ENCODE results near the gene FAM162A. TPM values are rescaled to one million over a fixed set of nuclear protein-coding genes. Genes with fewer than 3 reads are reported as not detected.
A peak's percentile ranks its signal among the peaks of the same experiment; 100 is the strongest.

The FAM162A gene
- polyA plus RNA-seq = 76.7 TPM

DNA sequence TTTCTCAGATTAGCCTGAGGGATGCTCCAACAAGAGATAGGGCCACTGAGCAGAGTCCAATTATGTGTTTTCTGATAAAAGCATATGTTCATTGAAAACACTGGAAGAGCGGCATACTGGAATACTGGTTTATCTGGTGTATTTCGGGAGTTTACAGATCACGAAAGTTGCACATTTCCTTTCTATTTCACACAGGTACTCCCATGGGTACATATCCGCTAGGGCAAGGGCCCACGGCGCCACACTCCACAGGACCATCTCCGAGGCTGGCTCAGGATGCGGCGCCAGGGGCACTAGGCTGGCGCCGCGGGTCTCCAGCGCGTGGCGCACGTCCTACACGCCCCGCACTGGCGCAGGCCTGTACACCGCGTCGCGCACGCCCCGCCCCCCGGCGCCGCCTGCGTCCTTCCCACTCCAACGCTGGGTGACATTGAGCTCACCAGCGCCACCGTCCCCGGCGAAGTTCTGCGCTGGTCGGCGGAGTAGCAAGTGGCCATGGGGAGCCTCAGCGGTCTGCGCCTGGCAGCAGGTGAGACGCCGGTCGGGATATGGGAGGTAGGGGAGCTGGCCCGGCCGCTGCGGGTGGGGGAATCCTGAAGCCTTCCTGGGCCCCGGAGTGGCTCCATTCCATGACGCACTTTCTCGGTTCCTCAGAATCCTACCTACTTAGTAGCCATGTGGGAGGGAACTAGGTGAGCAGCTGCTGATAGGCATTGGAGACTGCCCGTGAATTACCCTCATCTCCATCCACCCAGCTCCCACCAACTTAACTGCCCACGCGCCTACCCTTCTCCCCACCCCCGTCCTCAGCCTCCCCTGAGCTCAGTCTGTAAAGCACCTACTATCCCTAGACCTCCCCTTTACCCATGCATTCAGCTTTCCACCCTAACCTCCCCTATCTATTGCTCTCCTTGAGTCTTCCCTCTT is at the start of gene FAM162A:
TSS of gene FAM162A (plus strand) at position 412 of the 927 bp plus-strand sequence. CDS start at position 496, 84 bp downstream.
- Mint-ChIP-seq H3K9me3 (no peaks in the 10 kb centered on the region), H3K27ac (peak within 1 kb of the TSS; percentile 77 to 97 (median 95)), H3K27me3 (no peaks in the 10 kb centered on the region), H3K4me3 (peak within 1 kb of the TSS; percentile 93 to 98 (median 94)), H3K4me1 (peaks cover 18 to 40% (median 26%) of the 10 kb centered on the region in 3 donors), H3K36me3 (peaks cover 1% of the 10 kb centered on the region)

- H3K4me3 Mint-ChIP-seq = no peak overlapping the region
- peaks cover 2 to 10% (median 6%) of the 10 kb centered on the region in 3 donors for H3K9me3 Mint-ChIP-seq
- H3K36me3 Mint-ChIP-seq = no peaks in the 10 kb centered on the region
- peaks cover 1% of the 10 kb centered on the region for H3K27me3 Mint-ChIP-seq
- no peaks in the 10 kb centered on the region for H3K4me1 Mint-ChIP-seq
- no peak overlapping the region for H3K27ac Mint-ChIP-seq
These were observed 41.2 kb upstream of the FAM162A start for GRCh38 chr3:122342803-122343202.

GRCh38 chr3:122343654-122344053 is 40.3 kb upstream of the FAM162A start:
- Mint-ChIP-seq H3K36me3 (no peaks in the 10 kb centered on the region), H3K4me1 (no peaks in the 10 kb centered on the region), H3K27me3 (peaks cover 1% of the 10 kb centered on the region)

DNA sequence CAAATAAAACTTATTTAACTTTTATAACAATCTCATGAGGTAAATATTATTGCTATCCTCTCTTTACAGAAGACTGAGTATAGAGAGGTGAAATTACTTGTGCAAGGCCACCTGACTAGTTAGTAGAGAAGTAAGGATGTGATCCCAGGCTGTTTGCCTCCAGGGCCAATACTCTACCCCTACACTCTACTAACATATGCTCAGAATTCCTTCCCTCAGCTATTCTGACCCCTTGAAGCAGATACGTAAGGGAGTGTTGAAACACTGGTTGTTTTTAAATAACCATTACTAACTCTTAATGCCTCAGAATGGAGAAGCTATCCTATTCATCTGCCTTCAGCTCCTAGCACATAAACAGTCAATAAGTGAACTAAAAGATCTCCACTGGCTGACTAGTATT is 34.8 kb upstream of the FAM162A start:
- Mint-ChIP-seq H3K4me3 (no peak overlapping the region), H3K4me1 (no peaks in the 10 kb centered on the region), H3K9me3 (peaks cover 0 to 6% (median 5%) of the 10 kb centered on the region in 3 donors), H3K36me3 (no peaks in the 10 kb centered on the region), H3K27ac (no peak overlapping the region), H3K27me3 (no peaks in the 10 kb centered on the region)

More at GRCh38 chr3:122343654-122344053, 40.3 kb upstream of the FAM162A start:
- Mint-ChIP-seq H3K9me3 (peaks cover 2 to 12% (median 8%) of the 10 kb centered on the region in 3 donors), H3K27ac (no peak overlapping the region), H3K4me3 (no peak overlapping the region)

DNA sequence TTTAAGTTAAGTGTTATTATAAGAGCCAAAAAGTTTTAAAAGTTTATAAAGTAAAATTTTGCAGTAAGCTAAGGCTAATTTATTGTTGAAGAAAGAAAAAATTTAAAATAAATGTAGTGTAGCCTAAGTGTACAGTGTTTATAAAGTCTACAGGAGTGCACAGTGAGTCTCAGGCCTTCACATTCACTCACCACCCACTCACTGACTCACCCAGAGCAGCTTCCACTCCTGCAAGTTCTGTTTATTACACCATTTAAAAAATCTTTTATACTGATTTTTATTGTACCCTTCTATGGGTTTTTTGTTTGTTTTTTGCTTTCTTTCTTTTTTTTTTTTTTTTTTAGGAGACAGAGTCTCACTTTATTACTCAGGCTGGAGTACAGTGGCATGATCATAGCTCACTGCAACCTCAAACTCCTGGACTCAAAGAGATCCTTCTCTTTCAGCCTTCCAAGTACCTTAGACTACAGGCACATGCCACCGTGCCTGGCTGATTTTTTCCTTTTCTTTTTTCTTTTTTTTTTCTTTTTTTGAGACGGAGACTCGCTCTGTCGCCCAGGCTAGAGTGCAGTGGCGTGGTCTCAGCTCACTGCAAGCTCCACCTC is 33.1 kb upstream of the FAM162A start:
- Mint-ChIP-seq H3K36me3 (no peaks in the 10 kb centered on the region), H3K9me3 (peaks cover 0 to 6% (median 5%) of the 10 kb centered on the region in 3 donors), H3K4me1 (no peaks in the 10 kb centered on the region), H3K27me3 (no peaks in the 10 kb centered on the region), H3K27ac (no peak overlapping the region), H3K4me3 (no peak overlapping the region)

DNA sequence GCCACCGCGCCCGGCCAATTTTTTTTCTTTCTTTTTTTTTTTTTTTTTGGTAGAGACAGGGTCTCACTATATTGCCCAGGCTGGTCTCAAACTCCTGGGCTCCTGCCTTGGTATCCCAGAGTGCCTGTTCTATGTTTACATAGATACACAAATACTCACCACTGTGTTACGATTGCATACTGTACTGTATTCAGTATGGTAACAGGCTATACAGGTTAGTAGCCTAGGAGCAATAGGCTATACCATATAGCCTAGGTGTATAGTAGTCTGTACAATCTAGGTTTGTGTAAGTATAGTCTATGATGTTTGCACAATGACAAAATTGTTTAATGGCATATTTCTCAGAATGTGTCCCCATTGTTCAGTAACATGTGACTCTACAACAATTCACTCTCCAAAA is 32.4 kb upstream of the FAM162A start:
- Mint-ChIP-seq H3K36me3 (no peaks in the 10 kb centered on the region), H3K27ac (no peak overlapping the region), H3K4me3 (no peak overlapping the region), H3K4me1 (no peaks in the 10 kb centered on the region), H3K9me3 (peaks cover 0 to 6% (median 5%) of the 10 kb centered on the region in 3 donors), H3K27me3 (no peaks in the 10 kb centered on the region)

GRCh38 chr3:122353215-122353614 is 30.8 kb upstream of the FAM162A start:
- no peaks in the 10 kb centered on the region for H3K36me3 Mint-ChIP-seq
- no peak overlapping the region for H3K27ac Mint-ChIP-seq
- H3K4me1 Mint-ChIP-seq = no peaks in the 10 kb centered on the region
- H3K9me3 Mint-ChIP-seq = no peaks in the 10 kb centered on the region
- H3K4me3 Mint-ChIP-seq = no peak overlapping the region
- H3K27me3 Mint-ChIP-seq = no peaks in the 10 kb centered on the region

DNA sequence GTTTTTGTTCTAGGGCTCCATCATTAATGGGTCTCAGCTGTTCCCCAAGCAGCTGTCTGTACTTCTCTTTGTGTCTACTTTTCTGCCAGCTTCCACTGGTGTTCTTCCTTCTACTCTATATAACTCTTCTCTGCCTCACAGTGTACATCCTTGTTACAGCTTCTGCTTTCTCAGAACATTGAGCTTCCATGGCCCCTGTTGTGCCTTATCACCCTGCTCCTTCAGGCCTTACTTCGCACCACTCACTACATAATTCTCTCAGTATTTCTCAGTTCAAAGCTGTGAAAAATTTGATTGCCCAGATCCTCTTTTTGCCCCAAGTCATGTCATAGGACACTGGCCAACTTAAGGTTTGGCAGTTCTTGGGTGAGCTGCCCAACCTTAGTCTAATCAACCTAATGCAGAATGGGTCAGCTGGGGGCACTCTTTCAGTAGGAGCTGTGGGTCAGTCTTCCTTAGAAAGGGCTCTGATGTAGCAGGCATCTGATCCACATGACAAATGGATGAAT is 30.0 kb upstream of the FAM162A start:
- Mint-ChIP-seq H3K27ac (no peak overlapping the region), H3K4me1 (no peaks in the 10 kb centered on the region), H3K27me3 (no peaks in the 10 kb centered on the region), H3K9me3 (no peaks in the 10 kb centered on the region), H3K36me3 (no peaks in the 10 kb centered on the region), H3K4me3 (no peak overlapping the region)

- H3K27ac Mint-ChIP-seq = no peak overlapping the region
- H3K4me3 Mint-ChIP-seq = no peak overlapping the region
- H3K9me3 Mint-ChIP-seq = no peaks in the 10 kb centered on the region
- H3K4me1 Mint-ChIP-seq = no peaks in the 10 kb centered on the region
- H3K36me3 Mint-ChIP-seq = no peaks in the 10 kb centered on the region
- no peaks in the 10 kb centered on the region for H3K27me3 Mint-ChIP-seq
These were observed 28.4 kb upstream of the FAM162A start for GRCh38 chr3:122355612-122356011.

GRCh38 chr3:122356402-122356801 is 27.6 kb upstream of the FAM162A start:
- Mint-ChIP-seq H3K27ac (peak overlapping the region in 1 of 3 donors; percentile 29), H3K36me3 (no peaks in the 10 kb centered on the region)

GRCh38 chr3:122357828-122358702 is 25.9 kb upstream of the FAM162A start:
- H3K4me3 Mint-ChIP-seq = no peak overlapping the region
- no peaks in the 10 kb centered on the region for H3K4me1 Mint-ChIP-seq
- H3K27me3 Mint-ChIP-seq = no peaks in the 10 kb centered on the region
- no peak overlapping the region for H3K27ac Mint-ChIP-seq
- no peaks in the 10 kb centered on the region for H3K9me3 Mint-ChIP-seq
- H3K36me3 Mint-ChIP-seq = peaks cover 2% of the 10 kb centered on the region

More at GRCh38 chr3:122356402-122356801, 27.6 kb upstream of the FAM162A start:
- Mint-ChIP-seq H3K27me3 (no peaks in the 10 kb centered on the region), H3K9me3 (no peaks in the 10 kb centered on the region), H3K4me3 (no peak overlapping the region), H3K4me1 (no peaks in the 10 kb centered on the region)

GRCh38 chr3:122358703-122359032 is 25.3 kb upstream of the FAM162A start:
- H3K4me3 Mint-ChIP-seq = no peak overlapping the region
- H3K27me3 Mint-ChIP-seq = no peaks in the 10 kb centered on the region
- no peaks in the 10 kb centered on the region for H3K4me1 Mint-ChIP-seq
- H3K9me3 Mint-ChIP-seq = no peaks in the 10 kb centered on the region
- H3K27ac Mint-ChIP-seq = no peak overlapping the region
- peaks cover 2% of the 10 kb centered on the region for H3K36me3 Mint-ChIP-seq

GRCh38 chr3:122362026-122362425 is 22.0 kb upstream of the FAM162A start:
- Mint-ChIP-seq H3K9me3 (no peaks in the 10 kb centered on the region), H3K27me3 (no peaks in the 10 kb centered on the region), H3K4me1 (no peaks in the 10 kb centered on the region), H3K4me3 (no peak overlapping the region), H3K27ac (no peak overlapping the region), H3K36me3 (peaks cover 2% of the 10 kb centered on the region)

- Mint-ChIP-seq H3K4me1 (no peaks in the 10 kb centered on the region), H3K9me3 (no peaks in the 10 kb centered on the region), H3K36me3 (peaks cover 2% of the 10 kb centered on the region), H3K4me3 (no peak overlapping the region), H3K27ac (no peak overlapping the region), H3K27me3 (no peaks in the 10 kb centered on the region)
These were observed 19.5 kb upstream of the FAM162A start for GRCh38 chr3:122364490-122364889.

DNA sequence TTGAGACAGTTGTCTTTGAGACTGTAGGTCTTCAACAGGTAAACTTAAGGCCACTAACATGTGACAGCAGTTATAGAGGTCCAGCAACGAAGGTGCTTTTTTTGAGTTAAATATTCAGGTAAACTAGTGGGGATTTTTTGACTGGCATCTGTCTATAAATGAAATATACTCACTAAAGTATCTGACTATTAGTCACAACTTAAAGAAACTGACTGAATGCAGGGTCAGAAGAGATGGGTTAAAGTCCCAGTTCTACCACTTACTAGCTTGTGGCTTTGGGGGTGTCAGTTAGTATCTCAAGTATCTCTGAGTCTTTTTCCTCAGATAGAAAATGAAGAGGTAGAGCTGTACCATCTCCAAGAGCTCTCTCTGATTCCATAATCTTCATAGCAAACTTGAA is 18.9 kb upstream of the FAM162A start:
- H3K27me3 Mint-ChIP-seq = no peaks in the 10 kb centered on the region
- no peaks in the 10 kb centered on the region for H3K4me1 Mint-ChIP-seq
- H3K36me3 Mint-ChIP-seq = peaks cover 2% of the 10 kb centered on the region
- H3K9me3 Mint-ChIP-seq = no peaks in the 10 kb centered on the region
- H3K27ac Mint-ChIP-seq = no peak overlapping the region
- H3K4me3 Mint-ChIP-seq = no peak overlapping the region

All from IgD-negative memory B cell (primary cell).